Panc1 (cell line): Measurements from ENCODE around the gene OR1I1. TPM values are rescaled to one million over a fixed set of nuclear protein-coding genes. Genes with fewer than 3 reads are reported as not detected.
A peak's percentile ranks its signal among the peaks of the same experiment; 100 is the strongest.

Experiments
- ATAC-seq: fragments of 200-7000 bp; cut with Tn5 transposase; 2 replicates; pipeline ENCODE4 v1.9.1; 2020; ENCODE audit warnings: mild to moderate bottlenecking, moderate library complexity
- BruUV-seq: library from RNA; stranded (reverse); fragments of 400-500 nt; replicated peaks from 2 replicates; lab custom pipeline; 2021; lab: Mats Ljungman, UMichigan
- CTCF ChIA-PET: fragments of 300-600 bp; sonication (Branson Sonifier 250); formaldehyde crosslinking; loops from one replicate; lab custom pipeline; 2022; ENCODE audit warnings: antibody characterized with exemption; lab: Charles Lee
- POLR2A ChIA-PET: fragments of 300-600 bp; sonication (Branson Sonifier 250); formaldehyde crosslinking; loops from one replicate; lab custom pipeline; 2022; ENCODE audit warnings: antibody characterized with exemption; lab: Charles Lee
- DNase-seq: peaks from one replicate; pipeline ENCODE4 v3.0.0-alpha.2; 2010; ENCODE audit warnings: low read depth, low spot score
- H3K27ac ChIP-seq: 2 replicates; pipeline ENCODE4 v1.5.1; 2011; ENCODE audit warnings: mild to moderate bottlenecking, low read length, inconsistent platforms
- H3K27me3 ChIP-seq: fragments of 200-500 bp; sonication (Bioruptor generic); 2 replicates; pipeline ENCODE4 v1.6.0; 2014; ENCODE audit warnings: low read length, inconsistent platforms; ENCODE audit not compliant: control insufficient read depth, insufficient read depth
- H3K36me3 ChIP-seq: fragments of 200-500 bp; sonication (Bioruptor generic); 2 replicates; pipeline ENCODE4 v1.5.1; 2014; ENCODE audit warnings: inconsistent platforms, mild to moderate bottlenecking, low read length, moderate library complexity; ENCODE audit not compliant: control insufficient read depth, insufficient read depth
- H3K4me1 ChIP-seq: 2 replicates; pipeline ENCODE4 v1.5.1; 2011; ENCODE audit warnings: inconsistent platforms, mild to moderate bottlenecking, low read length, moderate library complexity; ENCODE audit not compliant: control insufficient read depth, insufficient read depth
- H3K4me3 ChIP-seq, 2 experiments: 2 replicates each; pipeline ENCODE4 v1.5.1; 2011 to 2012; ENCODE audit warnings: low read depth in 2 of 2, low read length in 2 of 2, mild to moderate bottlenecking in 2 of 2, inconsistent platforms in 1 of 2, moderate library complexity in 1 of 2
- H3K9me3 ChIP-seq: fragments of 200-500 bp; sonication (Bioruptor generic); 2 replicates; pipeline ENCODE4 v1.5.1; 2014; ENCODE audit warnings: low read depth, mild to moderate bottlenecking, inconsistent platforms, low read length, moderate library complexity; ENCODE audit not compliant: control insufficient read depth, insufficient read depth
- CTCF ChIP-seq: fragments of 450-650 bp; IDR thresholded peaks from 2 replicates; pipeline ENCODE4 v1.5.1; 2017; ENCODE audit warnings: mild to moderate bottlenecking
- POLR2AphosphoS5 ChIP-seq: IDR thresholded peaks from 2 replicates; pipeline ENCODE4 v1.6.1; 2012; ENCODE audit warnings: mild to moderate bottlenecking, low read depth, low read length, moderate library complexity
- SIN3A ChIP-seq: IDR thresholded peaks from 2 replicates; pipeline ENCODE4 v1.6.1; 2012; ENCODE audit warnings: low read depth, mild to moderate bottlenecking, low read length, moderate library complexity, borderline replicate concordance; ENCODE audit not compliant: insufficient read depth
- TCF7L2 ChIP-seq: IDR thresholded peaks from 2 replicates; pipeline ENCODE4 v1.6.1; 2011; ENCODE audit warnings: mild to moderate bottlenecking, low read depth, low read length, inconsistent platforms
- in situ Hi-C: cut with HindIII; loops from 2 replicates; pipeline ENCODE4 v1.10.0; 2016; ENCODE audit warnings: low sequenced_read_pairs, low pct_unique_long_range_greater_than_20kb
- intact Hi-C: fragments of 100-400 bp; cut with micrococcal nuclease; formaldehyde crosslinking; loops from one replicate; pipeline ENCODE4 v1.10.0; 2022; ENCODE audit not compliant: unreplicated experiment
- total RNA-seq: library from RNA; stranded (reverse); gene quantifications from one replicate; pipeline ENCODE4 v1.2.1, GENCODE V29; 2021; ENCODE audit not compliant: unreplicated experiment
- TF ChIP-seq, protein P1 (sequence below), 2 experiments: IDR thresholded peaks; 2 replicates each; pipeline ENCODE4 v1.6.1; 2011 to 2012; ENCODE audit warnings: low read depth in 2 of 2, control low read depth in 1 of 2, low read length in 1 of 2, mild to moderate bottlenecking in 1 of 2, moderate library complexity in 1 of 2; ENCODE audit not compliant: insufficient read depth in 1 of 2

OR1I1 gene
- total RNA-seq, 1 experiment from 2014 or later = not detected

DNA sequence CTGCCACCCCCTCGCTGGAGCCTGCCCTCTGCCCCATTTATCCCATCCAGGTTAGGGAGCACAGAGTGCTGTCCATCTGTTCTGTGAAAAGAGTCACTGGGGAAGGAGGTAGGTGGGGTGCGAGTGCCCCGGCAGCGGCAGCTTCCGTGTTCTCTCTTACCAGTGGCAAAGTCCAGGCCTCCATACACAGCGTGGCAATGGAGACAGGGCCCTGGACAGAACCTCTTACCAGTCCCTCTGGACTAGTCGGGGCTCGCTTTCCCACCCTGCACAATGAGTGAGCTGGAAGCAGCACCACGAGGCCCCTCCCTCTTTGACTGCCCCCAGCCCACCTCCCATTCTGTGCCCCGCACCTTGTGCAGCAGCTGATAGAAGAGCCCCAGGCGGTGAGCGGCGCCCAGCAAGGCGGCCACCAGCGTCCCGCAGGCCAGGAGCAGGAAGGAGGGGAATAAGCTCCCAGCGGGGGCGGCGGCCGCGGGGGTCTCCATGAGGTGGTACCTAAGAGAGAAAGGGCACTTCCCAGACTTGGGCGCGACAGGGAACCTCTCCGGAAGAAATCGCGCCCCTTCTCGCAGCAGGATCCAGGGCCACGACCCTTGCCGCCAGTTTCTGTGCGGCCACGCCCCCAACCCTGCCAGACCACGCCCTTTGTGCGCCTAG, 42.7 kb downstream of the OR1I1 start:
- H3K4me1 ChIP-seq = peaks cover 11% of the 10 kb centered on the region
- BruUV-seq = no TSS peak
- DNase-seq (no peak), ATAC-seq (no peak; the same call in 1 of the 2 replicates)
- in situ Hi-C loops (no loop called here), intact Hi-C loops (no loop called here)
- TF ChIP-seq TCF7L2 (no peak), SIN3A (no peak), POLR2AphosphoS5 (no peak), CTCF (no peak)
- TF ChIP-seq, protein P1, sequence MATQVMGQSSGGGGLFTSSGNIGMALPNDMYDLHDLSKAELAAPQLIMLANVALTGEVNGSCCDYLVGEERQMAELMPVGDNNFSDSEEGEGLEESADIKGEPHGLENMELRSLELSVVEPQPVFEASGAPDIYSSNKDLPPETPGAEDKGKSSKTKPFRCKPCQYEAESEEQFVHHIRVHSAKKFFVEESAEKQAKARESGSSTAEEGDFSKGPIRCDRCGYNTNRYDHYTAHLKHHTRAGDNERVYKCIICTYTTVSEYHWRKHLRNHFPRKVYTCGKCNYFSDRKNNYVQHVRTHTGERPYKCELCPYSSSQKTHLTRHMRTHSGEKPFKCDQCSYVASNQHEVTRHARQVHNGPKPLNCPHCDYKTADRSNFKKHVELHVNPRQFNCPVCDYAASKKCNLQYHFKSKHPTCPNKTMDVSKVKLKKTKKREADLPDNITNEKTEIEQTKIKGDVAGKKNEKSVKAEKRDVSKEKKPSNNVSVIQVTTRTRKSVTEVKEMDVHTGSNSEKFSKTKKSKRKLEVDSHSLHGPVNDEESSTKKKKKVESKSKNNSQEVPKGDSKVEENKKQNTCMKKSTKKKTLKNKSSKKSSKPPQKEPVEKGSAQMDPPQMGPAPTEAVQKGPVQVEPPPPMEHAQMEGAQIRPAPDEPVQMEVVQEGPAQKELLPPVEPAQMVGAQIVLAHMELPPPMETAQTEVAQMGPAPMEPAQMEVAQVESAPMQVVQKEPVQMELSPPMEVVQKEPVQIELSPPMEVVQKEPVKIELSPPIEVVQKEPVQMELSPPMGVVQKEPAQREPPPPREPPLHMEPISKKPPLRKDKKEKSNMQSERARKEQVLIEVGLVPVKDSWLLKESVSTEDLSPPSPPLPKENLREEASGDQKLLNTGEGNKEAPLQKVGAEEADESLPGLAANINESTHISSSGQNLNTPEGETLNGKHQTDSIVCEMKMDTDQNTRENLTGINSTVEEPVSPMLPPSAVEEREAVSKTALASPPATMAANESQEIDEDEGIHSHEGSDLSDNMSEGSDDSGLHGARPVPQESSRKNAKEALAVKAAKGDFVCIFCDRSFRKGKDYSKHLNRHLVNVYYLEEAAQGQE (IDR thresholded peaks at IDR 0.05; ENCODE audit: insufficient read depth in 1 of 2, low read depth in 2 of 2, low read length in 1 of 2) = no peak
- H3K36me3 ChIP-seq = no peaks in the 10 kb centered on the region
- ChIA-PET CTCF (no interaction called here), POLR2A (interaction anchor here (0.6 kb wide), 1 partner anchor 340 kb away, joined by 3 read pairs; no protein-coding TSS in a partner anchor)
- H3K4me3 ChIP-seq = peak overlapping the region; percentile 64 to 81
- H3K27ac ChIP-seq = peak overlapping the region; percentile 89
- H3K9me3 ChIP-seq = no peaks in the 10 kb centered on the region
- H3K27me3 ChIP-seq = no peaks in the 10 kb centered on the region

DNA sequence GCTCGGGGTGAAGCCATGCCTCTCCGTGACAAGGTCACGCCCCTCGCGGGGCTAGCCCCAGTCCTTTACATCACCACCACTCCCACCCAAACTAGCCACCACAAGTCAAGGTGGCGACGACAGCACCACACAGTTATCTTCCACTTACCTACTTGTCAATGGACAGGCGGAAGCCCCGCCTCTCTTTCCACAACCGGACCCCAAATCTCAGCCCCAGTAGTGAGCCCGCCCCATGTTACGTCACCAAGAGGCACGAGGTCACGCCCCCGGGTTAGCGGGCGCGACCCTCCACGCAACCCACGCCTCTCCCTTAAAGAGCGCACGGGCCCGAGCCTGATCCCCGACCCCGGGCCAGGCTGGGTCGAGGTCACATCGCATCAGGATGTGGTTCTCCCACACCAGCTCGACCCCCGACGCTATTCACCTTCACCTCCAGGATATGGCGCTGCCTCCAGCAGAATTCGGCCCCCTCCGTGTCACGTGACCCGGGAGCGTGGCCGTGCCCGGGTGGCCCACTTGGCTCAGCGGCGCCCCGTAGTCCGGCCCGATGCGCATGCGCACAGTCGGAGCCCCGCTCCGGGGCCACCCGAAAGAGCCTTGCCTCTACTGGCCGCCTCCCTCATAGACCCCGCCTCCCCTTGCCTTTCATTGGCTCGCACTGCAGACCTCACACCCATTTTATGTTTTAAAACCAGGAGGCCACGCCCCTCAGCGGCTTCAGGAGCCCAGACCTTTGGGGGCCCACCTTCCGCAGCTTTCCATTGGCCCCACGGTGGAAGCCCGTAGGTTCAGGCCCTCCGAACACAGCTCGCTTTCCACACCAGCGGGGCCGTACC, 43.4 kb downstream of the OR1I1 start:
- ChIA-PET POLR2A (no interaction called here), CTCF (no interaction called here)
- in situ Hi-C loops (no loop called here), intact Hi-C loops (no loop called here)
- ATAC-seq (peak; percentile 97), DNase-seq (peak; percentile 82)
- H3K27me3 ChIP-seq = no peaks in the 10 kb centered on the region
- peak overlapping the region; percentile 89 for H3K27ac ChIP-seq
- peaks cover 11% of the 10 kb centered on the region for H3K4me1 ChIP-seq
- TSS peak; percentile 76 for BruUV-seq
- no peaks in the 10 kb centered on the region for H3K9me3 ChIP-seq
- TF ChIP-seq, protein P1 (IDR thresholded peaks at IDR 0.05; ENCODE audit: insufficient read depth in 1 of 2, low read depth in 2 of 2, low read length in 1 of 2) = no peak; a peak in 1 of 4 replicates
- peak; percentile 66; the same call in 1 of the 2 replicates for TF ChIP-seq POLR2AphosphoS5
- peak overlapping the region; percentile 64 to 81 for H3K4me3 ChIP-seq
- H3K36me3 ChIP-seq = no peaks in the 10 kb centered on the region
